BE2C (cell line): ENCODE results near the gene XXYLT1.

ENCODE experiments used
- DNase-seq: peaks from one replicate; pipeline ENCODE4 v3.0.0-alpha.2; 2020
- H3K27me3 ChIP-seq: fragments of 250-450 bp; sonication (Bioruptor Pico); 2 replicates; pipeline ENCODE4 v1.5.1; 2020; ENCODE audit warnings: mild to moderate bottlenecking
- H3K36me3 ChIP-seq: fragments of 250-450 bp; sonication (Bioruptor Pico); 2 replicates; pipeline ENCODE4 v1.5.1; 2020; ENCODE audit warnings: mild to moderate bottlenecking
- H3K4me1 ChIP-seq: fragments of 250-450 bp; sonication (Bioruptor Pico); 2 replicates; pipeline ENCODE4 v1.5.1; 2020
- H3K4me3 ChIP-seq: 2 replicates; pipeline ENCODE4 v1.5.1; 2011; ENCODE audit warnings: low read depth, low read length
- H3K9me3 ChIP-seq: fragments of 250-450 bp; sonication (Bioruptor Pico); 2 replicates; pipeline ENCODE4 v1.5.1; 2020
- TF ChIP-seq, protein P1 (sequence below): IDR thresholded peaks from 2 replicates; pipeline ENCODE4 v1.5.1; 2012; ENCODE audit warnings: mild to moderate bottlenecking, low read depth, low read length

The XXYLT1 gene

DNA sequence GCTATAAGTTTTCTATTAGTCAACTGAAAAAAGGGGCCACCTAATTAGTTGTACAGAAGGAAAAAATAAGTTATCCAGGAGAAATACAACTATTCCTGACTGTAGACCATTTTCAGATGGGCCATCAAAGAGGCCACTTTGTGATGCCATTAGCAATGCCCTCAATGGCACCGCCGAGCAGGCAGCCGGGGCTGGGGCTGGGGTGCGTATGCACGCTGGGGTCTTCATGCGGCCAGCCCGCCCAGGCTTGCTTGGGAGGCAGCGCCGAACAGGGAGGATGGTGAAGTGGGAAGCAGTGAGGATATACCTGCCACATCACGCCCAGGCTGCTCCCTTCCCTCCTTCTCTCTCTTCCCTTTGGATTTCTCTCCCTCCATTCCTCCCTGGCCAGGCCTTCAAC is 128.4 kb downstream of the XXYLT1 start:
- no peak for DNase-seq
- Histone ChIP-seq H3K9me3 (no peaks in the 10 kb centered on the region), H3K36me3 (no peaks in the 10 kb centered on the region; the same call in 1 of the 2 replicates), H3K27me3 (no peaks in the 10 kb centered on the region), H3K4me3 (no peak overlapping the region), H3K4me1 (peaks cover 3% of the 10 kb centered on the region; the same call in 1 of the 2 replicates)
- TF ChIP-seq, protein P1, sequence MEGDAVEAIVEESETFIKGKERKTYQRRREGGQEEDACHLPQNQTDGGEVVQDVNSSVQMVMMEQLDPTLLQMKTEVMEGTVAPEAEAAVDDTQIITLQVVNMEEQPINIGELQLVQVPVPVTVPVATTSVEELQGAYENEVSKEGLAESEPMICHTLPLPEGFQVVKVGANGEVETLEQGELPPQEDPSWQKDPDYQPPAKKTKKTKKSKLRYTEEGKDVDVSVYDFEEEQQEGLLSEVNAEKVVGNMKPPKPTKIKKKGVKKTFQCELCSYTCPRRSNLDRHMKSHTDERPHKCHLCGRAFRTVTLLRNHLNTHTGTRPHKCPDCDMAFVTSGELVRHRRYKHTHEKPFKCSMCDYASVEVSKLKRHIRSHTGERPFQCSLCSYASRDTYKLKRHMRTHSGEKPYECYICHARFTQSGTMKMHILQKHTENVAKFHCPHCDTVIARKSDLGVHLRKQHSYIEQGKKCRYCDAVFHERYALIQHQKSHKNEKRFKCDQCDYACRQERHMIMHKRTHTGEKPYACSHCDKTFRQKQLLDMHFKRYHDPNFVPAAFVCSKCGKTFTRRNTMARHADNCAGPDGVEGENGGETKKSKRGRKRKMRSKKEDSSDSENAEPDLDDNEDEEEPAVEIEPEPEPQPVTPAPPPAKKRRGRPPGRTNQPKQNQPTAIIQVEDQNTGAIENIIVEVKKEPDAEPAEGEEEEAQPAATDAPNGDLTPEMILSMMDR, result no peak

DNA sequence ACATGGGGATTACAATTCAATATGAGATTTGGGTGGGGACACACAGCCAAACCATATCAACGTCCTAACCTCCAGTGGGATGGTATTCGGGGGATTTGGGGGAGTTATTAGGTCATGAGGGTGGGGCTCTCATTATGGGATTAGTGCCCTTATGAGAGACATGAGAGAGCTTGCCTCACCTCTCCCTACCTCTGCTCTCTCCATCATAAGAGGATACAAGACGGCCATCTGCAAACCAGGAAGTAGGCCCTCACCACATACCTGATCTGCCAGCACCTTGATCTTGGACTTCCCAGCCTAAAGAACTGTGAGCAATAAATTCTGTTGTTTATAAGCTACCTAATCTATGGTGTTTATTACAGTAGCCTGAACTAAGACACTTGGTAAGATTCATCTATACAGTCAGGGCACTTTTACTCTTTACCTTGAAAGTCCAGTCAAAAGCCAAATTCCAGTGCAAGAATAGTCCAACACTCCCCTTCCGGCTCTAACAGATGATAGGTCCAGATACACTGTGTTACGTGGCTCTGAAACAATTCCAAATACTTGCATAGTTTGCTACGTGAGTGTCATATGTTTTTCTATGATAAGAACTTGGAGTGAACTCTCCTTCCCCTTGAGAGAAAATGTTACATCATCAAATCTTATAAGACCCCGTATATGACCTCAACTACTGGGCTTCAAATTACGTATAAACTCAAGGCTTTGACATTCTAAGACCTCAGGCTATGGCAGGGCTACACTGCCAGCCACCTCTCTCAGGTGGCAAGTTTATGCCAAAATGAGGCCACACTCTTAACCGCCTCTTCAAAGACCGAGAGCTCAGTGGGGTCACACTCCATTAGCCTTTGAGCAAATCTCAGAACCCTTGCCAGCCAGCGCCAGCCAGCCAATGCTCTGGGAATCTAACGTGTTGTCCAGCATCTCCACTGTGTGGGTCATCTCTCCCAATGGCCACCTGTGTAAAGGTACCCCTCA is 129.9 kb downstream of the XXYLT1 start:
- TF ChIP-seq, protein P1, result no peak
- no peaks in the 10 kb centered on the region; the same call in 1 of the 2 replicates for H3K36me3 ChIP-seq
- no peak overlapping the region for H3K4me3 ChIP-seq
- H3K27me3 ChIP-seq, result no peaks in the 10 kb centered on the region
- no peaks in the 10 kb centered on the region for H3K9me3 ChIP-seq
- no peak for DNase-seq
- peaks cover 8% of the 10 kb centered on the region for H3K4me1 ChIP-seq

DNA sequence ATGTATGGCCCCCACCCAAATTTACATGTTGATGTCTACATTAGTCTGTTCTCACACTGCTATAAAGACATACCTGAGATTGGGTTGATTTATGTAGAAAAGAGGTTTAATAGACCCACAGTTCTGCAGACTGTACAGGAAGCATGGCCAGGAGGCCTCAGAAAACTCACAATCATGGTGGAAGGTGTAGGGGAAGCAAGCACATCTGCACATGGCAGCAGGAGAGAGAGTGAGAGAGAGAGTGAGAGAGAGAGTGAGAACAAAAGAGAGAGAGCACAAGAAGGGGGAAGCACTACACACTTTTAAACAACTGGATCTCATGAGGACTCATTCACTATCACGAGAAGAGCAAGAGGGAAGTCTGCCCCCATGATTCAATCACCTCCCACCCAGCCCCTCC is 130.5 kb downstream of the XXYLT1 start:
- Histone ChIP-seq H3K9me3 (no peaks in the 10 kb centered on the region), H3K4me1 (peaks cover 12% of the 10 kb centered on the region), H3K27me3 (no peaks in the 10 kb centered on the region), H3K4me3 (no peak overlapping the region), H3K36me3 (no peaks in the 10 kb centered on the region; the same call in 1 of the 2 replicates)
- TF ChIP-seq, protein P1, result no peak
- no peak for DNase-seq

DNA sequence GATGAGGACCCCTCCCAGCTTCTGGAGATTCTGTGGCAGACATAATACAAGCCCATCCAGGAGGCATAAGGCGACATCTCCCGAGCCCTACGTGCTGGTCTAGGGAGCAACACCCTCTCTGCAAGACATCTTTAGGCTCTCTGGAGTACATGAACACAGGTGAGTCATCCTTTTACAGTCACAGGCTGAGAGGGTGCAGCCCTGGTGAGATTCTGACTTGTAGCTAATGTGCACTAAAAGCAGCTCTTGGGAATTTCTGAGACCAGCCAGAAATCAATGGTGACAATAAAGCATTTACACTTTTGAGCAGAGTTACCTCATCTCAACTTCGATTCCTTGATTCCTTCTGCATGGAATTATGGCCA is 131.1 kb downstream of the XXYLT1 start:
- TF ChIP-seq, protein P1, result no peak
- H3K4me1 ChIP-seq, result peaks cover 17% of the 10 kb centered on the region
- no peak overlapping the region for H3K4me3 ChIP-seq
- H3K36me3 ChIP-seq, result no peaks in the 10 kb centered on the region; the same call in 1 of the 2 replicates
- H3K27me3 ChIP-seq, result no peaks in the 10 kb centered on the region
- no peaks in the 10 kb centered on the region for H3K9me3 ChIP-seq
- DNase-seq, result no peak

DNA sequence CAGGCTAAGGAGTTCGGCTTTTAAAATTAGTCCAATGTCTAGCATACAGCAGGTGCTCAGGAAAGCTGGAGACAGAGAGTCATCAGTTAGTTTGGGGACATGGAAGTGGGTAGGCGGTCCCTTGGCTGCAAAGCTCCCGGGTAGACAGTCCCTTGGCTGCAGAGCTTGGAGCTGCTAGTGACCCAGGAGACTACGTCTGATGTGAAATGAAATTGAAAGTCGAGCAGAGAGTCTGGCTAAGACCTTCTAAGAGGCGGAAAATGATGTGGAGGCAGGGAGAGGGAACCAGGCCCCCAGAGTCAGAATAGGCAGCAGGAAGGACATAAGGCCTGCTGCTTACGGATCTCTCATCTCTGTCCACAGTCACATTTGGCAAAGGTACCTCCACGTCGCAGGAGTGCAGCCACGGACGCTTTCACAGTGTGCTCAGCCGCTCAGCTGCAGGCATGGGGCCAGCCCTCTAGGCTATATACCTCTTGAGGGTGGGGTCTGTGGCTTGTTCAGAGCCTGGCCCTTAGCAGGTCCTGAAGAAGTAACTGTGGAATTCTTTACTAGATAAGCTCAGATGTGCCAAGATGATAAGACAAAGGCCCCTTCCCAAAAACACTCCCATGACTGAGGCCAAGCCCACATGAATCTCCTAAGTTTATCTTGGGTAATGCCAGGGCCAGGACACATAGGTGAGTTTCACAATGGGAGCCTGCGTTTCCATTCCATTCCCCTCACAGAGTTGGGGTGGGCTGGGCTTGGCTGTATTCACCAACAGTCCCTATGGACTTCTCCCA is 131.7 kb downstream of the XXYLT1 start:
- H3K9me3 ChIP-seq, result no peaks in the 10 kb centered on the region

More for the DNA sequence above, 131.7 kb downstream of the XXYLT1 start:
- DNase-seq, result no peak
- H3K4me3 ChIP-seq, result no peak overlapping the region
- peaks cover 22% of the 10 kb centered on the region for H3K4me1 ChIP-seq
- no peaks in the 10 kb centered on the region for H3K27me3 ChIP-seq
- TF ChIP-seq, protein P1, result no peak
- no peaks in the 10 kb centered on the region for H3K36me3 ChIP-seq
